HepG2 (cell line): ENCODE data around the gene MFNG. TPM values are rescaled to one million over a fixed set of nuclear protein-coding genes. Genes with fewer than 3 reads are reported as not detected.

Source experiments
- ARNT ChIP-seq: fragments of 450-650 bp; IDR thresholded peaks from 2 replicates; pipeline ENCODE4 v1.6.1; 2017
- ELF3 ChIP-seq: IDR thresholded peaks from 2 replicates; pipeline ENCODE4 v1.6.1; 2016; ENCODE audit warnings: missing genetic modification reagents, missing compliant biosample characterization
- ERF ChIP-seq: IDR thresholded peaks from 2 replicates; pipeline ENCODE4 v1.6.1; 2018; ENCODE audit warnings: missing biosample characterization, missing genetic modification reagents
- FOXK2 ChIP-seq: fragments of 450-650 bp; IDR thresholded peaks from 2 replicates; pipeline ENCODE4 v1.6.1; 2016
- GATAD1 ChIP-seq: IDR thresholded peaks from 2 replicates; pipeline ENCODE4 v1.6.1; 2016; ENCODE audit warnings: missing genetic modification reagents, missing compliant biosample characterization
- KDM1A ChIP-seq: IDR thresholded peaks from 2 replicates; pipeline ENCODE4 v1.6.1; 2016; ENCODE audit warnings: missing compliant biosample characterization
- MEIS2 ChIP-seq: sonication (generic); formaldehyde crosslinking; IDR thresholded peaks from 2 replicates; pipeline ENCODE4 v1.9.0; 2021; ENCODE audit warnings: mild to moderate bottlenecking, missing genetic modification reagents
- RARA ChIP-seq: IDR thresholded peaks from 2 replicates; pipeline ENCODE4 v1.6.1; 2016; ENCODE audit warnings: missing genetic modification reagents, missing compliant biosample characterization
- RFXANK ChIP-seq: IDR thresholded peaks from 2 replicates; pipeline ENCODE4 v1.6.1; 2016
- SIN3A ChIP-seq: IDR thresholded peaks from 2 replicates; pipeline ENCODE4 v1.6.1; 2011; ENCODE audit warnings: low read depth, mild to moderate bottlenecking, control low read depth, low read length, borderline replicate concordance
- SMYD3 ChIP-seq: sonication (generic); formaldehyde crosslinking; IDR thresholded peaks from 2 replicates; pipeline ENCODE4 v1.8.1; 2023; ENCODE audit warnings: mild to moderate bottlenecking, missing genetic modification reagents
- ZNF160 ChIP-seq: sonication (generic); formaldehyde crosslinking; IDR thresholded peaks from 2 replicates; pipeline ENCODE4 v1.8.0; 2022; ENCODE audit warnings: mild to moderate bottlenecking, inconsistent platforms, missing genetic modification reagents
- ZNF451 ChIP-seq: sonication (generic); formaldehyde crosslinking; IDR thresholded peaks from 2 replicates; pipeline ENCODE4 v1.5.0; 2020; ENCODE audit warnings: mild to moderate bottlenecking, missing genetic modification reagents
- ZNF644 ChIP-seq: IDR thresholded peaks from 2 replicates; pipeline ENCODE4 v1.6.1; 2016; ENCODE audit warnings: low read depth
- polyA plus RNA-seq, 8 experiments: library from polyadenylated mRNA; depleted of rRNA in 3 of 8; stranded (reverse) in 7 of 8; unstranded in 1 of 8; fragments of >200 nt; fragmentation: Illumina TruSeq in 4 of 8; extraction: Trizol in 4 of 8; gene quantifications; 2 replicates each; pipeline versions ENCODE4 v1.2.1 to v1.2.3, GENCODE V29; 2011 to 2016; ENCODE audit warnings: low read depth in 4 of 8, missing spikeins in 1 of 8, mixed read lengths in 1 of 8; ENCODE audit not compliant: insufficient read depth in 1 of 8
- total RNA-seq, 5 experiments: library from RNA; depleted of rRNA; stranded (reverse); fragments of >200 nt; fragmentation: Illumina TruSeq; extraction: Trizol; gene quantifications; 2 replicates each; pipeline ENCODE4 v1.2.3, GENCODE V29; 2016; ENCODE audit warnings: low read depth in 1 of 5
- TF ChIP-seq, protein P1 (sequence below): IDR thresholded peaks from 2 replicates; pipeline ENCODE4 v1.6.1; 2018; ENCODE audit warnings: missing genetic modification reagents, mild to moderate bottlenecking, missing compliant biosample characterization
- TF ChIP-seq, protein P2 (sequence below): sonication (generic); formaldehyde crosslinking; conservative IDR thresholded peaks from 2 replicates; pipeline ENCODE4 v1.4.0; 2020; ENCODE audit warnings: mild to moderate bottlenecking, missing genetic modification reagents, moderate library complexity
- TF ChIP-seq, protein P3 (sequence below): IDR thresholded peaks from 2 replicates; pipeline ENCODE4 v1.6.1; 2016; ENCODE audit warnings: low read depth, missing genetic modification reagents, missing compliant biosample characterization
- TF ChIP-seq, protein P4 (sequence below): sonication (generic); formaldehyde crosslinking; IDR thresholded peaks from 2 replicates; pipeline ENCODE4 v1.8.1; 2023; ENCODE audit warnings: missing genetic modification reagents, inconsistent platforms, borderline replicate concordance

The MFNG gene
- total and polyA plus RNA-seq, 2 of the 13 experiments (the other 11 are each of a cell fraction or from before 2014, with no cell fraction given) = 1.0 to 11.7 TPM

GRCh38 chr22:37454857-37455686 lies 31.1 kb downstream of the MFNG start (continued):
- TF ChIP-seq, protein P1, sequence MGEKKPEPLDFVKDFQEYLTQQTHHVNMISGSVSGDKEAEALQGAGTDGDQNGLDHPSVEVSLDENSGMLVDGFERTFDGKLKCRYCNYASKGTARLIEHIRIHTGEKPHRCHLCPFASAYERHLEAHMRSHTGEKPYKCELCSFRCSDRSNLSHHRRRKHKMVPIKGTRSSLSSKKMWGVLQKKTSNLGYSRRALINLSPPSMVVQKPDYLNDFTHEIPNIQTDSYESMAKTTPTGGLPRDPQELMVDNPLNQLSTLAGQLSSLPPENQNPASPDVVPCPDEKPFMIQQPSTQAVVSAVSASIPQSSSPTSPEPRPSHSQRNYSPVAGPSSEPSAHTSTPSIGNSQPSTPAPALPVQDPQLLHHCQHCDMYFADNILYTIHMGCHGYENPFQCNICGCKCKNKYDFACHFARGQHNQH (CRISPR knock-in tag) = peak; percentile 68; the same call in 1 of the 2 replicates
- TF ChIP-seq GATAD1 (CRISPR knock-in tag) = peak; percentile 51
- TF ChIP-seq, protein P2, sequence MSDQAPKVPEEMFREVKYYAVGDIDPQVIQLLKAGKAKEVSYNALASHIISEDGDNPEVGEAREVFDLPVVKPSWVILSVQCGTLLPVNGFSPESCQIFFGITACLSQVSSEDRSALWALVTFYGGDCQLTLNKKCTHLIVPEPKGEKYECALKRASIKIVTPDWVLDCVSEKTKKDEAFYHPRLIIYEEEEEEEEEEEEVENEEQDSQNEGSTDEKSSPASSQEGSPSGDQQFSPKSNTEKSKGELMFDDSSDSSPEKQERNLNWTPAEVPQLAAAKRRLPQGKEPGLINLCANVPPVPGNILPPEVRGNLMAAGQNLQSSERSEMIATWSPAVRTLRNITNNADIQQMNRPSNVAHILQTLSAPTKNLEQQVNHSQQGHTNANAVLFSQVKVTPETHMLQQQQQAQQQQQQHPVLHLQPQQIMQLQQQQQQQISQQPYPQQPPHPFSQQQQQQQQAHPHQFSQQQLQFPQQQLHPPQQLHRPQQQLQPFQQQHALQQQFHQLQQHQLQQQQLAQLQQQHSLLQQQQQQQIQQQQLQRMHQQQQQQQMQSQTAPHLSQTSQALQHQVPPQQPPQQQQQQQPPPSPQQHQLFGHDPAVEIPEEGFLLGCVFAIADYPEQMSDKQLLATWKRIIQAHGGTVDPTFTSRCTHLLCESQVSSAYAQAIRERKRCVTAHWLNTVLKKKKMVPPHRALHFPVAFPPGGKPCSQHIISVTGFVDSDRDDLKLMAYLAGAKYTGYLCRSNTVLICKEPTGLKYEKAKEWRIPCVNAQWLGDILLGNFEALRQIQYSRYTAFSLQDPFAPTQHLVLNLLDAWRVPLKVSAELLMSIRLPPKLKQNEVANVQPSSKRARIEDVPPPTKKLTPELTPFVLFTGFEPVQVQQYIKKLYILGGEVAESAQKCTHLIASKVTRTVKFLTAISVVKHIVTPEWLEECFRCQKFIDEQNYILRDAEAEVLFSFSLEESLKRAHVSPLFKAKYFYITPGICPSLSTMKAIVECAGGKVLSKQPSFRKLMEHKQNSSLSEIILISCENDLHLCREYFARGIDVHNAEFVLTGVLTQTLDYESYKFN (CRISPR knock-in tag) = peak; percentile 82
- peak; percentile 34; the same call in 1 of the 2 replicates for TF ChIP-seq FOXK2
- no peak; the same call in 1 of the 2 replicates for TF ChIP-seq MEIS2 (CRISPR knock-in tag)
- TF ChIP-seq, protein P3, sequence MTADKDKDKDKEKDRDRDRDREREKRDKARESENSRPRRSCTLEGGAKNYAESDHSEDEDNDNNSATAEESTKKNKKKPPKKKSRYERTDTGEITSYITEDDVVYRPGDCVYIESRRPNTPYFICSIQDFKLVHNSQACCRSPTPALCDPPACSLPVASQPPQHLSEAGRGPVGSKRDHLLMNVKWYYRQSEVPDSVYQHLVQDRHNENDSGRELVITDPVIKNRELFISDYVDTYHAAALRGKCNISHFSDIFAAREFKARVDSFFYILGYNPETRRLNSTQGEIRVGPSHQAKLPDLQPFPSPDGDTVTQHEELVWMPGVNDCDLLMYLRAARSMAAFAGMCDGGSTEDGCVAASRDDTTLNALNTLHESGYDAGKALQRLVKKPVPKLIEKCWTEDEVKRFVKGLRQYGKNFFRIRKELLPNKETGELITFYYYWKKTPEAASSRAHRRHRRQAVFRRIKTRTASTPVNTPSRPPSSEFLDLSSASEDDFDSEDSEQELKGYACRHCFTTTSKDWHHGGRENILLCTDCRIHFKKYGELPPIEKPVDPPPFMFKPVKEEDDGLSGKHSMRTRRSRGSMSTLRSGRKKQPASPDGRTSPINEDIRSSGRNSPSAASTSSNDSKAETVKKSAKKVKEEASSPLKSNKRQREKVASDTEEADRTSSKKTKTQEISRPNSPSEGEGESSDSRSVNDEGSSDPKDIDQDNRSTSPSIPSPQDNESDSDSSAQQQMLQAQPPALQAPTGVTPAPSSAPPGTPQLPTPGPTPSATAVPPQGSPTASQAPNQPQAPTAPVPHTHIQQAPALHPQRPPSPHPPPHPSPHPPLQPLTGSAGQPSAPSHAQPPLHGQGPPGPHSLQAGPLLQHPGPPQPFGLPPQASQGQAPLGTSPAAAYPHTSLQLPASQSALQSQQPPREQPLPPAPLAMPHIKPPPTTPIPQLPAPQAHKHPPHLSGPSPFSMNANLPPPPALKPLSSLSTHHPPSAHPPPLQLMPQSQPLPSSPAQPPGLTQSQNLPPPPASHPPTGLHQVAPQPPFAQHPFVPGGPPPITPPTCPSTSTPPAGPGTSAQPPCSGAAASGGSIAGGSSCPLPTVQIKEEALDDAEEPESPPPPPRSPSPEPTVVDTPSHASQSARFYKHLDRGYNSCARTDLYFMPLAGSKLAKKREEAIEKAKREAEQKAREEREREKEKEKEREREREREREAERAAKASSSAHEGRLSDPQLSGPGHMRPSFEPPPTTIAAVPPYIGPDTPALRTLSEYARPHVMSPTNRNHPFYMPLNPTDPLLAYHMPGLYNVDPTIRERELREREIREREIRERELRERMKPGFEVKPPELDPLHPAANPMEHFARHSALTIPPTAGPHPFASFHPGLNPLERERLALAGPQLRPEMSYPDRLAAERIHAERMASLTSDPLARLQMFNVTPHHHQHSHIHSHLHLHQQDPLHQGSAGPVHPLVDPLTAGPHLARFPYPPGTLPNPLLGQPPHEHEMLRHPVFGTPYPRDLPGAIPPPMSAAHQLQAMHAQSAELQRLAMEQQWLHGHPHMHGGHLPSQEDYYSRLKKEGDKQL (CRISPR knock-in tag) = peak; percentile 48; the same call in 1 of the 2 replicates
- no peak for TF ChIP-seq RFXANK (CRISPR knock-in tag)
- peak; percentile 86 for TF ChIP-seq ZNF644
- no peak for TF ChIP-seq ARNT
- TF ChIP-seq ERF (CRISPR knock-in tag) = peak; percentile 57; the same call in 1 of the 2 replicates
- TF ChIP-seq SIN3A = no peak
- peak; percentile 86; the same call in 1 of the 2 replicates for TF ChIP-seq KDM1A (CRISPR knock-in tag)
- peak; percentile 67 for TF ChIP-seq RARA (CRISPR knock-in tag)
- TF ChIP-seq, protein P4, sequence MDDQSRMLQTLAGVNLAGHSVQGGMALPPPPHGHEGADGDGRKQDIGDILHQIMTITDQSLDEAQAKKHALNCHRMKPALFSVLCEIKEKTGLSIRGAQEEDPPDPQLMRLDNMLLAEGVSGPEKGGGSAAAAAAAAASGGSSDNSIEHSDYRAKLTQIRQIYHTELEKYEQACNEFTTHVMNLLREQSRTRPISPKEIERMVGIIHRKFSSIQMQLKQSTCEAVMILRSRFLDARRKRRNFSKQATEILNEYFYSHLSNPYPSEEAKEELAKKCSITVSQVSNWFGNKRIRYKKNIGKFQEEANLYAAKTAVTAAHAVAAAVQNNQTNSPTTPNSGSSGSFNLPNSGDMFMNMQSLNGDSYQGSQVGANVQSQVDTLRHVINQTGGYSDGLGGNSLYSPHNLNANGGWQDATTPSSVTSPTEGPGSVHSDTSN = no peak
- no peak for TF ChIP-seq ZNF451 (CRISPR knock-in tag)
- no peak for TF ChIP-seq ZNF160
- peak; percentile 58; the same call in 1 of the 2 replicates for TF ChIP-seq ELF3
- no peak for TF ChIP-seq SMYD3 (CRISPR knock-in tag)
